PC-3 (cell line): ENCODE measurements around the gene CLDN9. TPM values are rescaled to one million over a fixed set of nuclear protein-coding genes. Genes with fewer than 3 reads are reported as not detected.

Source experiments
- ATAC-seq: fragments of 200-7000 bp; cut with Tn5 transposase; 2 replicates; pipeline ENCODE4 v1.9.1; 2020; ENCODE audit warnings: mild to moderate bottlenecking, moderate library complexity
- BruUV-seq: library from RNA; stranded (reverse); fragments of 400-500 nt; replicated peaks from 2 replicates; lab custom pipeline; 2021; lab: Mats Ljungman, UMichigan
- CTCF ChIA-PET: fragments of 300-600 bp; sonication (Branson Sonifier 250); formaldehyde crosslinking; loops from one replicate; lab custom pipeline; 2022; ENCODE audit warnings: antibody characterized with exemption; lab: Charles Lee
- POLR2A ChIA-PET: fragments of 300-600 bp; sonication (Branson Sonifier 250); formaldehyde crosslinking; loops from one replicate; lab custom pipeline; 2022; ENCODE audit warnings: antibody characterized with exemption; ENCODE audit not compliant: unreplicated experiment; lab: Charles Lee
- DNase-seq: peaks from one replicate; pipeline ENCODE4 v3.0.0-alpha.2; 2015
- H2AFZ ChIP-seq: fragments of 300-600 bp; sonication (generic); 2 replicates; pipeline ENCODE4 v1.6.0; 2016; ENCODE audit warnings: antibody characterized with exemption, low read length
- H3F3A ChIP-seq: fragments of 300-600 bp; sonication (generic); one replicate; pipeline ENCODE4 v1.6.0; 2017; ENCODE audit warnings: antibody characterized with exemption, low read length, control low read depth, mild to moderate bottlenecking; ENCODE audit not compliant: unreplicated experiment
- H3K27ac ChIP-seq: fragments of 300-600 bp; sonication (generic); 2 replicates; pipeline ENCODE4 v1.5.1; 2016; ENCODE audit warnings: mild to moderate bottlenecking, low read length
- H3K27me3 ChIP-seq: fragments of 300-600 bp; sonication (generic); 2 replicates; pipeline ENCODE4 v1.6.1; 2016; ENCODE audit warnings: low read length, mixed read lengths
- H3K36me3 ChIP-seq: fragments of 300-600 bp; sonication (generic); 2 replicates; pipeline ENCODE4 v1.6.1; 2016; ENCODE audit warnings: low read depth, mixed run types, low read length, mixed read lengths
- H3K4me1 ChIP-seq: fragments of 300-600 bp; sonication (generic); 2 replicates; pipeline ENCODE4 v1.5.1; 2016; ENCODE audit warnings: low read length; ENCODE audit not compliant: insufficient read depth
- H3K4me2 ChIP-seq: fragments of 300-600 bp; sonication (generic); 2 replicates; pipeline ENCODE4 v1.6.0; 2016; ENCODE audit warnings: low read length
- H3K4me3 ChIP-seq: fragments of 300-600 bp; sonication (generic); 2 replicates; pipeline ENCODE4 v1.5.1; 2016; ENCODE audit warnings: mild to moderate bottlenecking, low read length, mixed read lengths
- H3K79me2 ChIP-seq: fragments of 300-600 bp; sonication (generic); 2 replicates; pipeline ENCODE4 v1.6.1; 2017; ENCODE audit warnings: low read length, mixed read lengths
- H3K9ac ChIP-seq: fragments of 300-600 bp; sonication (generic); 2 replicates; pipeline ENCODE4 v1.6.0; 2016; ENCODE audit warnings: mild to moderate bottlenecking, low read length
- H3K9me2 ChIP-seq: fragments of 300-600 bp; sonication (generic); replicated peaks from 2 replicates; pipeline ENCODE4 v1.6.1; 2016; ENCODE audit warnings: mixed run types, low read length, mixed read lengths
- H3K9me3 ChIP-seq: fragments of 300-600 bp; sonication (generic); 2 replicates; pipeline ENCODE4 v1.6.1; 2016; ENCODE audit warnings: low read length, mixed read lengths
- H4K20me1 ChIP-seq: fragments of 300-600 bp; sonication (generic); 2 replicates; pipeline ENCODE4 v1.6.1; 2016; ENCODE audit warnings: low read length, mixed read lengths
- EZH2 ChIP-seq: fragments of 300-600 bp; sonication (generic); IDR thresholded peaks from one replicate; pipeline ENCODE4 v1.6.1; 2017; ENCODE audit warnings: antibody characterized with exemption, mild to moderate bottlenecking, low read length; ENCODE audit not compliant: unreplicated experiment
- EZH2phosphoT487 ChIP-seq: fragments of 300-600 bp; sonication (generic); IDR thresholded peaks from 2 replicates; pipeline ENCODE4 v1.6.1; 2018; ENCODE audit warnings: mild to moderate bottlenecking, antibody characterized with exemption, low read length, borderline replicate concordance
- intact Hi-C: fragments of 100-400 bp; cut with micrococcal nuclease; formaldehyde crosslinking; loops from 2 replicates; pipeline ENCODE4 v1.9.0; 2023
- total RNA-seq: library from RNA; depleted of rRNA; stranded (reverse); fragments of >200 nt; gene quantifications from 2 replicates; pipeline ENCODE4 v1.2.3, GENCODE V29; 2014
- TF ChIP-seq, protein P1 (sequence below): fragments of 300-600 bp; sonication (generic); conservative IDR thresholded peaks from 2 replicates; pipeline ENCODE4 v1.5.1; 2017; ENCODE audit warnings: antibody characterized with exemption, low read depth, mild to moderate bottlenecking, low read length

The CLDN9 gene
- total RNA-seq, 1 experiment from 2014 or later, result 0.33 TPM

GRCh38 chr16:3004319-3004718 lies 8.4 kb upstream of the CLDN9 start:
- ChIA-PET POLR2A (interaction anchor here (0.6 to 1.2 kb wide), 2 partner anchors 16 to 1042 kb away, joined by 3 to 5 read pairs; partner anchors contain the start of gene TNFRSF12A), CTCF (interaction anchor here (0.9 to 1.5 kb wide), 2 partner anchors 24 to 28 kb away, joined by 3 to 14 read pairs; no protein-coding TSS in a partner anchor)
- no peak overlapping the region for H2AFZ ChIP-seq
- ATAC-seq, result peak; percentile 35
- no peak overlapping the region for H3K4me3 ChIP-seq
- no peak overlapping the region for H3K4me2 ChIP-seq
- peaks cover 14% of the 10 kb centered on the region for H3K4me1 ChIP-seq
- no peaks in the 10 kb centered on the region for H3K27me3 ChIP-seq
- no peak overlapping the region for H3K27ac ChIP-seq
- no peaks in the 10 kb centered on the region for H3K9me2 ChIP-seq
- no peak overlapping the region for H3K9ac ChIP-seq
- H4K20me1 ChIP-seq, result no peaks in the 10 kb centered on the region
- no peak for DNase-seq
- intact Hi-C loops, result loop anchor here (2.0 kb wide), 1 partner anchor 24 kb away; no protein-coding TSS in a partner anchor
- 0 out of 2 replicates have a peak, but pooled peaks cover 3% of the 10 kb centered on the region for H3K79me2 ChIP-seq
- no TSS peak for BruUV-seq
- TF ChIP-seq, protein P1, sequence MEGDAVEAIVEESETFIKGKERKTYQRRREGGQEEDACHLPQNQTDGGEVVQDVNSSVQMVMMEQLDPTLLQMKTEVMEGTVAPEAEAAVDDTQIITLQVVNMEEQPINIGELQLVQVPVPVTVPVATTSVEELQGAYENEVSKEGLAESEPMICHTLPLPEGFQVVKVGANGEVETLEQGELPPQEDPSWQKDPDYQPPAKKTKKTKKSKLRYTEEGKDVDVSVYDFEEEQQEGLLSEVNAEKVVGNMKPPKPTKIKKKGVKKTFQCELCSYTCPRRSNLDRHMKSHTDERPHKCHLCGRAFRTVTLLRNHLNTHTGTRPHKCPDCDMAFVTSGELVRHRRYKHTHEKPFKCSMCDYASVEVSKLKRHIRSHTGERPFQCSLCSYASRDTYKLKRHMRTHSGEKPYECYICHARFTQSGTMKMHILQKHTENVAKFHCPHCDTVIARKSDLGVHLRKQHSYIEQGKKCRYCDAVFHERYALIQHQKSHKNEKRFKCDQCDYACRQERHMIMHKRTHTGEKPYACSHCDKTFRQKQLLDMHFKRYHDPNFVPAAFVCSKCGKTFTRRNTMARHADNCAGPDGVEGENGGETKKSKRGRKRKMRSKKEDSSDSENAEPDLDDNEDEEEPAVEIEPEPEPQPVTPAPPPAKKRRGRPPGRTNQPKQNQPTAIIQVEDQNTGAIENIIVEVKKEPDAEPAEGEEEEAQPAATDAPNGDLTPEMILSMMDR, result no peak
- TF ChIP-seq EZH2 (no peak), EZH2phosphoT487 (no peak)
- no peaks in the 10 kb centered on the region for H3K36me3 ChIP-seq
- no peaks in the 10 kb centered on the region for H3F3A ChIP-seq
- H3K9me3 ChIP-seq, result no peaks in the 10 kb centered on the region

DNA sequence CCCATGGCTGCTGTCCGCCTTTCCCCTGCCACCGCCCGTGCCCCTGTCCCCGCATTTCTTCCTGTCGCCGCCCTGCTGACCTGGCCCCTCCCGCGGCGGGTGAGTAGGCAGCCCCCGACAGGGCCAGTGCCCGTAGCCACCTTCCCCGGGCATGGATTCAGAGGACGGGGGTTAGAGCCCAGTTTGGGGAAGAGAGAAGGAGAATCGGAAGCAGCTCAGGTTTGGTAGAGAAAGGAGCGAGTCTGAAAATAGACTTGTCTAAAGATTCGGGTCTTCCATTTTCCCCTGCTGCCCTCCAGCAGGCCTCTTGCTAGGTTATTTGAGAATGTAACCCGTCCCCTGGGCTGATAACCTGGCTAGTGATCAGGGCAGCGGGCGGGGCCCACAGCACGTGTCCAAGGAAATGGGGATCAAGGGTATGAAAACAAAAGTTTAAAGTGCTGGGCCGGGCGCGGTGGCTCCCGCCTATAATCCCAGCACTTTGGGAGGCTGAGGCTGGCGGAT lies 7.9 kb upstream of the CLDN9 start:
- intact Hi-C loops, result loop anchor here (2.0 kb wide), 1 partner anchor 24 kb away; no protein-coding TSS in a partner anchor
- peak; percentile 12; the same call in 1 of the 2 replicates for ATAC-seq

More for the DNA sequence above, 7.9 kb upstream of the CLDN9 start:
- Histone ChIP-seq H2AFZ (peak overlapping the region; percentile 84), H3K9me3 (no peaks in the 10 kb centered on the region), H3K27me3 (no peaks in the 10 kb centered on the region), H3K27ac (peak overlapping the region; percentile 45), H3K9me2 (no peaks in the 10 kb centered on the region), H3K9ac (peak overlapping the region; percentile 48), H3K4me1 (peaks cover 19% of the 10 kb centered on the region), H3F3A (no peaks in the 10 kb centered on the region), H3K36me3 (no peaks in the 10 kb centered on the region), H4K20me1 (no peaks in the 10 kb centered on the region), H3K4me2 (peak overlapping the region; percentile 94), H3K79me2 (0 out of 2 replicates have a peak, but pooled peaks cover 3% of the 10 kb centered on the region), H3K4me3 (peak overlapping the region; percentile 86)
- TF ChIP-seq, protein P1, result no peak
- no peak for TF ChIP-seq EZH2phosphoT487
- TF ChIP-seq EZH2, result no peak
- CTCF ChIA-PET, result interaction anchor here (0.6 to 1.5 kb wide), 2 partner anchors 23 to 24 kb away, joined by 3 to 14 read pairs; no protein-coding TSS in a partner anchor
- POLR2A ChIA-PET, result interaction anchor here (0.6 kb wide), 1 partner anchor 1040 kb away, joined by 5 read pairs; the partner anchor contains the start of gene RPS2
- BruUV-seq, result TSS peak; percentile 64
- peak; percentile 38 for DNase-seq
